Measurements from ENCODE around the gene ATP6V0E2.

ATP6V0E2 gene

DNA sequence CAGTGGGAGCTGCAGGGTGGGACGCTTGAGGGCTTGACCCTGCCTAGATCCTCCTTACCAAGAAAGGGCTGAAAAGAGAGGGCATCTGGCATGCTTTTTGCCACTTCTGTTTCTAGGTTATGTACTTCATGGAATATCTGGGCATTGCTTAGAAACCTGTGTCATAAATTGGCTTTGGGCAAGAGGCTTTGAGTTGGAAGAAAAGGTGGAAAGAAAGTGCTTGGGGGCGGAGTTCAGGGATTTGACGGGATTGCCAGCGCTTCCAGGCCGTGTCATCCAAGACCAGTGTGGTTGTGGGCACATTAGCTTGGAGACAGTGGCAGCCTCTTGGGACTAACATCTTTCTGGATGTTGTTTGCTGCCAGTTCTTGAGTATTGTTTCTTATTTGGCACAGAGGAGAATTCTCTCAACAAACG lies 34.8 kb upstream of the ATP6V0E2 start:
- no peak for DNase-seq (ENCODE audit: low read depth, low spot score)

DNA sequence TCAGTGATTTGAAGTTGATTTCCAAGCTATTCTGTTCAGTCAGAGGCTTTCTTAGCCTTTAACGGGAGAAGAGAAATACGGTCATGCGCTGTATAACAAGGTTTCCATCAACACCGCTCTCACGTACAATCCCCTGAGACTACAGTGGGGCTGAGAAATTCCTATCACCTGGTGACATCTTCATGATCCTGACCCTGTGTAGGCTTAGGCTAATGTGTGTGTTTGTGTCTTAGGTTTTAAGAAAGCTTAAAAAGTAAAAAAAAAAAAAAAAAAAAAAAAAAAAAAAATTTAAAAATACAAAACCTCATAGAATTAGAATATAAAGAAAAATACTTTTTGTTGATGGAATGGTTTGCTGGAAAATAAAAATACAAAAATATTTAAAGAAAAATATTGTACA lies 33.8 kb upstream of the ATP6V0E2 start:
- no peak for DNase-seq (ENCODE audit: low read depth, low spot score)

DNA sequence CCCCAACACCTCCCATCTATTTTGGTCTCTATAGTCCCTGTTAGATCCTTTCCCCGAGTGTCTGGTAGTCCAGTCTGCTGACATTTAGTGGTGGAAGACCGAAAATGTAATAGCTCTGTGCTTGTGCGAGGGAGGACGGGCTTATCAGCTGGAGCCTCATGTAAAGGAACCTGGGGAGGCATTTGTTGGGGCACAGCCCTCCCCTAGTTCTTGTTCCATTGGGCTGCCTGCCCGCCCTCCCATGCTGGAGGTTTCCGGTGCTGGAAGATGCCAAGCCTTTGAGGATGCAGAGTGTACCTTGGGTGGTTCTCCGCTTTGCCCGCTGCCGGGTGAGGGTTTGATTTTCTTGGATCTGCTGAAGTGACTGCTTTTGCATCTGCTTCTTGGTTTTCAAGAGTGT lies 30.2 kb upstream of the ATP6V0E2 start:
- DNase-seq (ENCODE audit: low read depth, low spot score) = no peak

DNA sequence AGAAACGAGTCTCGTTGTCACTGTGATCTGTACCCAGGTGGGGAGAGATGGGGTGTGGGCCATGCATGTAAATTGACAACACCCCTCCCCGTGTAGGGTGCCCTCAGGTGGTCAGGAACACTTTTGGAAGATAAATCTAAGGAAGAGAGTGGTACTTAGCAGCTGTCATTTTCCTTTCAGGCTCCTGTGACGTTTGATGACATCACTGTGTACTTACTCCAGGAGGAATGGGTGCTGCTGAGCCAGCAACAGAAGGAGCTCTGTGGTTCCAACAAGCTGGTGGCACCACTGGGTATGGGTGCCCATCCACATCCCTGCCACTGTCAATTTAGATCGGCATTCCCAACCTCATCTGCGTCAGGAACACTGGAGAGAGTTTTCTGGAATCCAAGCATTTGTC lies 29.3 kb upstream of the ATP6V0E2 start:
- no peak for DNase-seq (ENCODE audit: low read depth, low spot score)

DNA sequence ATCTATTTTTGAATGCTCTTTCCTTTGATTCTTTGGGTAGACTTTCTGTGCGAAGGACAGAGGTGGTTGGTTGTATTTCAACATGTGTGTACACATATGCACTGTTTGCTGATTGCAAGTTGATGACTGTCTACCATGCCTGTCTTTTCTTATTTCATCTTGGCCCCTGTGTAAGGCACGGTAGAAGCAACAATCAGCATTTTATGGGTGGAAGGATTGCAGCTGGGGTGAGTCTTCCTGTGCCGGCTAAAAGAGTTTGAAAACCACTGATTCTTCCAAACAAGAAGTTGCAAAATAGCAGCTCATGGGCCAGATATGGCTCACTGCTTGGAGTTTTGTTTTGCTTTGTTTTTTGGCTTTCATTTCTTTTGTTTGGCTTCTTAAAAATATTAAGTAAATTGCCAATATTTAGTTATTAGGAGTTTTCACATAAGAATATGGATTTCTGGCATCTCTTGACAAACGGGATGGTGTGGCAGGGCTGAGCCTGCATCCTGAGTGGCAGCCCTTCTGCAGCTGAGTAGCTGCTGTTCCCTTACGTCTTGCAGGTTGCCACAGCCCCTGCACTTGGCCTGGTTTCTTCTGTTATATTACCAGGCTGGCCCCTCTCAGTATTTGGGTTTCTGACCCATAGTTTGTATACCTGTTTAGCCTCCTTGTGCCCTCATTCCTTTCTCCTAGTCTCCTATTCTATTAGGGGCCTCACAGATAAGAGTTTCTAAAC lies 28.4 kb upstream of the ATP6V0E2 start:
- no peak for DNase-seq (ENCODE audit: low read depth, low spot score)

DNA sequence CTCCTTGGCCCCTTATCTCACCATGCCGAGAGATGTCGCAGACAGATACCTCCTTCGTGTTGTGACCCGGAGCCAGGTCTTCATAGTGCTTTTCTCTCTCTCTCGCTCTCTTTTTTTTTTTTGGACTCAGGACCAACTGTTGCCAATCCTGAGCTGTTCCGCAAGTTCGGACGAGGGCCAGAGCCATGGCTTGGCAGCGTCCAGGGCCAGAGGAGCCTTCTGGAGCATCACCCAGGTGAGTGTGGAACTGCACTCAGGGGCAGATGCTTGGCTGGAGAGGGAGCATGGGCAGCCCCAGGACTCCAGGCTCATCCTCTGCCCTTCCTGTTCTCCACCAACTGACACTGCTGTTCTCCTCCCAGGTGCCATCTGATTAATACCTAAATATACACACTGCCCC lies 27.7 kb upstream of the ATP6V0E2 start:
- no peak for DNase-seq (ENCODE audit: low read depth, low spot score)

DNA sequence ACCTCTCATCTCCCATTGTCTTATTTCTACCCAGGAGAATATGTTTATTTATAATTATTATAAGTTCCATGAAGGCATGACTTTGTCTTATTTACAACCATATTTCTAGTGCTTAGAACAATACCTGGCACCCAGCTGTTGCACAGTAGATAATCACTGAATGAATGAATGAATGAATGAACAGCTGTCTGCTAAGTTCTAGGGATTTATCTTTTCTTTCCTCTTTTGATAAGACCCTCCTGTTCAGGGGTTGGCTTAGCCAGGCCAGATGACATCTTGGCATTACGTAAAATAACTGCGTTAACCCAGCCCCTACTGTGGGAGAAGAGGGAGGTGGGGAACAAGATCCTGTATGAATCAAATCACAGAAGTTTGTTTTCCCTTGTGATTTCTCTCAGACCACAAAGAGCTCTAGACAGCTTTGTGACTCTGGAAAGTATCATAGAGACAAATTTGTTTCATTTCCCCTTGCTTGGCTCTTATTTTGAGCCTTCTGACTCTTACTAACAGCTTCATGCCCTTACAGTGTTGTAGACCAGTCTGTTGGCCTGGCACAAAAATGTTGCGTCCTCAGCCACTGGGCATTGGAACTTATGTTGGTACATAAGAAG lies 27.2 kb upstream of the ATP6V0E2 start:
- no peak for DNase-seq (ENCODE audit: low read depth, low spot score)

DNA sequence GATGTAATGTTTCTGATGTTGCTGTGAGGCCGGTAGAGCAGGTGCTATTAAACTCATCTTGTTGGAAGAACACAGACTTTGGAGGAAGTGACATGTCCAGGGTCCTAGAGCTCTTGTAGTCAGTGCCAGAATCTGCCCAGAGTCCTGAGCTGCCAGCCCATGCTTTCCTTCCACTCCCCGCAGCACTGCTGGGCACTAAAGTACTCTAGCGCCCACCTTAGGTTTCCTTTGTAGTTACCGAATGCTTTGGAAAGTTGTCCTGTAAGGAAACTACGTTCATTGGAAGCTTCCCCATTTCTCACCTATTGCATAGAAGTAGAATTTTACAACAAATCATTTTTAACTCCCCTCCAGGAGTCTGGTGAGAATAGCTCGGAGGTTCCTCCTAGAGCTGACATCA lies 24.6 kb upstream of the ATP6V0E2 start:
- no peak for DNase-seq (ENCODE audit: low read depth, low spot score)

DNA sequence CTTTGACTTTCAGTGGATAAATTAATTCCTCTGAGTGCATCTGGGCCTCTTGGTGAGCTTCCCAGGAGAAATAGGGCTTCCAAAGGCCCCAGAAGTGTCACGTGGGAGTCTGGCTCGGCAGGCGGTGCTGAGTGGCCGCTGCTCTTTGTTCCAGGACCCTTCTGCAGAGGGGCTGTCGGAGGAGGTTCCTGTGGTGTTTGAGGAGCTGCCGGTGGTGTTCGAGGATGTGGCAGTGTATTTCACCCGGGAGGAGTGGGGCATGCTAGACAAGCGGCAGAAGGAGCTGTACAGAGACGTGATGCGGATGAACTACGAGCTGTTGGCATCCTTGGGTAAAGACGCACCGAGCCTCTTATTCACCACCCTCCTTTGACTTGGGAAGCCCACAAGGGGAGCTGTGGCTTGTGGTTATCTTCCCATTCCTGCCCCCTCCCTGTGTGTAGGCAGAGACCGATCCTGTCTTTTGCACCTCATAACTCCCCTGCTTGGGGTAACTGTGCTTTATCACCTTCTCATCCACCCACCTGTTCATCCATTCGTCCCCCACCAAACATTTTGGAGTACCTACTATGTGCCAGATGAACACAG lies 23.7 kb upstream of the ATP6V0E2 start:
- DNase-seq (ENCODE audit: low read depth, low spot score) = no peak

DNA sequence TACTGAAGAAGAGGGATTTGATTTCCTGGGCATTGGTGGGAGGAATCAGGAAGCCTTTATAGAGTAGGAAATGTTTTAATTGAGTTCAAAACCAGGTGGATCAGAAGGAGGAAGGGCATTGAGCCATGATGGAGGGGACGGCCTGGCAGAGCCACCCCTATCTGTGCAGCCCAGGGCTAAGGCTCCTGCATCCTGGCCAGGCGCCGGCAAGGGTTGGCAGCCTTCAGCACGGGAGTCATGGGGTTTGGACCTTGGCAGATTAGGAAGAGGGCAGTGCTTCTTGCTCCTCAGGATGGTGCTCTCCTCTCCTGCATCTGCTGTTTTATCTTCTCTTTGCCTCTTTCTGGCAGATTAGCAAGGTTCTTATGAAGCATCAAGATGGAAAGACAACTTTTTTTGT lies 23.1 kb upstream of the ATP6V0E2 start:
- no peak for DNase-seq (ENCODE audit: low read depth, low spot score)

DNA sequence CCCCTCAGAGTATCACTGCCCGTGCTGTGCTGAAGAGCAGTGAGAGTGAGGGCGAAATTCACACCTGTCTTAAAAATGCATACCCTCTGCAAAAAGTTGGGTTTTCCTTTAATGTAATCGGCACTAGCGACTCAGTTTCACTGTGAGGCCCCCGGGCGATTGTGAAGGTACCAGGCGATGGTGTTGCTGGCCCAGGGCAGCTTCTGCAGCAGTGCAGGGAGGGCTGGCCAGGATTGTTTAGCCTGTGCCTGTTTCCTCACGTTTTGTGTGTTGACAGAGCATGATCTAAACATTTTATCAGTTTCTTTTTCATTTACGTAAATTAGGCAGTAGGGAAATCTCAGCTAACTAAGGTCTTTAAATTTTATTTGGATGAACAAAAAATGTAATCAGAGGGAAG lies 22.3 kb upstream of the ATP6V0E2 start:
- no peak for DNase-seq (ENCODE audit: low read depth, low spot score)

DNA sequence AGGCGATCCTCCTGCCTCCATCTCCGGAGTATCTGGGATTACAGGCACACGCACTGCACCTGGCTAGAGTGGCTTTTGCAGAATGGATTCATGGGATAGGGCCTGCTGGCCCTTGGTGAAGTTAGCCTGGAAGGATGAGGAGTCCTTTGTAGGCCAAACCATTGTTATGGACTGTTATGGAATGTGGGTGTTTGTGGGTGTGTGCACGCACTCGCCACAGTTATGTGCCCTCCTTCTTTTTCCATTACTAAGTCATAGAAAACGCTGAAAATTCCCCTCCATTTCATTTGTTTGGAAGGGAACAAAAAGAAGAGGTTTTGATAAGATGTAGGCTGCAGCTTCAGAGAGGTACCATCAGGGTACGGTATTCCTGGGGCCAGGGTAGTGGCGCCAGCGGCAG lies 20.6 kb upstream of the ATP6V0E2 start:
- DNase-seq (ENCODE audit: low read depth, low spot score) = no peak

DNA sequence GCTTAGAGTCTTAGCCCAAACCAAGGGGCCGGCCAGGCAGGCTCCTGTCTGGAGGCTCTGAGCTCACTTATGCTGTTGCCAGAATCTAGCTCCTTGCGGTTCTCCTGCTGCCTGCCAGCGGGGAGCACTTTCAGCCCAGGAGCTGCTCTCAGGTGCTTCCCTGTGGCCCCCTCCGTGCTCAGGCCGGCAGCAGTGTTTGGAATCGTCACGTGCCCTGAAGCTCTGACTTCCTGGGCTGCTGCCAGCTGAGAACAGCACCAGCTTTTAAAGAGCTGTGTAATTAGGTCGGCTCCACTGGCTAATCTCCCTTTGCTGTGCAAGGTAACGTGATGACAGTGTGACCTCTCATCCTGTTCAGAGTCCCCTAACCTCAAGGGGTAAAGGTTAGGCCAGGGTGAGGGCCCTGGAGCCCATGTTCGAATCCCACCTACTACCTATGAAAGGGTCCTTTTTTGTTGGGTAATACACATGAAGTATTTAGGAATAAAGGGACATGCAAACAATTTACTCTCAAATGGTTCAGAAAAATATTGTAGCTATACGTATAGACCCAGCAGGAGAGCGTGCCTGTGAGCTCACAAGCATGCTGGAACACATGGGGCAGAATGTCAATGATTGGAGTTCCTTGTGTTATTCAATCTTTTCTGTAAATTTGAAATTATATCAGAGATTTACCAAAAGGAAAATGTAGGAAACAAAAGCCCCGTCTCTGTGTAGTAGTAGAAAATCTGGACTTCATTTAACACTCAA lies 19.0 kb upstream of the ATP6V0E2 start:
- DNase-seq (ENCODE audit: low read depth, low spot score) = no peak

DNA sequence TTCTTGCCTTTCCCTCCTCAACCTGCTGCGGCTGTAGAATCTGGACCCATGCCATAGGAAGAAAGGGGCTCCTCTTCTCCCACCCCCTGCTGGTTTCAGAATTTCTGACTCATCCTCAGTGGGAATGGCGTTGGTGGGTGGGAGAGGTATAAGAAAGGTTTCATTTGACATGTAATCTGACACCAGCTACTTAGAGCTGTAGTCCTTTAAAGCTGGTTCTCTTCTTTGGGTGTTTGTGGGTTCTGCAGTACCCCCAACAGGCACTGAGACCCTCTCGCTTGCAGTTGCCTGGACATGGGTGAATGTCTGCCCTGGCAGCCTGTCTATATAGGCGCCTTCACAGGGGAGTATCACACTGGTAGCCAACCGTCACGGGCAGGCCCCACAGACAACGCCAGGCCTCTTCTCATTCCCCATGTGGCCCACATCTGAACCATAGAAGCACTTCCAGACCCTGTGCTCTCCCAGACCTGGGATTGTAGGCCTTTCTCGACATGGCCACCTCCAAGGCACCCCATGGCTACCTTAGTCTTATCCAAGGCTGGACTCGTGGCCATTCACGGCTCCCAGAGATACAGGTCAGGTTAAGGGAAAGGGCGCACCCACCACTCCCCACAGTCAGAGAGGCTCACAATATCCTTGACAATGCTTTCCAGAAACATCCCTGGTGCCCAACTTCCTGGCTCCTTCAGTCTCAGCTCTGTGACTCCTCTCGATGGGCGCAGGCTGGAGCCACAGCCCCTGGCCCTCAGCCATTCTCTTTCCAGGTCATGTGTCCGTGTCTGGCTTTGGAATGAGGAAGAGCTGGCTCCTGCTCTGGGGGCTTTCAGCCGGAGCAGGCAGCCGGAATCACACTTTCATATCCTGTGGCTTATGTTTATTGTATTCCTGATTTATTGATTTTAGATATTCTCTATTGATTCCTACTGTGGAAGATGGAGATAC lies 18.1 kb upstream of the ATP6V0E2 start:
- DNase-seq (ENCODE audit: low read depth, low spot score) = no peak

DNA sequence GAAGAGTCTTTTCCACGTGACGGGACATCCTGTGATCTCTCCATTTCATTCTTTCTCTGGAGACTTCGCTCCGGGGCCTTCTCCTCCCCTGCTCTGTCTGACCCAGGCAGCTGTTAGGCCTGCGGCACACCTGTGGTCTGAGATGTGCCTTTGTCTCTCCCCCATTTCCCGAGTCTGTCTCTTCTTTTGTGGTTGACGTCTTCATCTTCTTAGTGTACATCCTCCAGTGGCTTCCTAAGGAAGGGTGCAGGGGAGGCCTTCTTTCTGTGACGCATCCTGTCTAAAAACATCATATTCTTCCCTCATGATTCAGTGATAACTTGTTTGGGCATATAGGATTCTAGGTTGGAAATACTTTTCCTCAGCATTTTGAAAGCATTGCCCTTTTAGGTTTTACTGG lies 17.2 kb upstream of the ATP6V0E2 start:
- DNase-seq (ENCODE audit: low read depth, low spot score) = no peak

DNA sequence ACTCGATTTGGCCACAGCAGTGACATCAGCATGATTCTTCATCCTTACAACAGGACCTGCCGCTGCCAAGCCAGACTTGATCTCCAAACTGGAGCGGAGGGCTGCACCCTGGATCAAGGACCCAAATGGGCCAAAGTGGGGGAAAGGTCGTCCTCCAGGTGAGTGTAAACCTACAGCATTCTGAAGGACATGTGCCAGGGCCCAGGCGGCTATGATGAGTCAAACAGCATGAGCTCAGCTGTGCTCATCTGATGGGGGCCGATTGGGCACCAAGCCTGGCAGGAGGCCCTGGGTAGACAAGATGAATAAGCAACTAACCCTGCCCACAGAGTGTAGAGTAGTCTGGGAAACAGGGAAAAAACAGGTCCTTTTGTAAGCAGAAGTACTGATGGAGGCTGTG lies 14.4 kb upstream of the ATP6V0E2 start:
- DNase-seq (ENCODE audit: low read depth, low spot score) = no peak

DNA sequence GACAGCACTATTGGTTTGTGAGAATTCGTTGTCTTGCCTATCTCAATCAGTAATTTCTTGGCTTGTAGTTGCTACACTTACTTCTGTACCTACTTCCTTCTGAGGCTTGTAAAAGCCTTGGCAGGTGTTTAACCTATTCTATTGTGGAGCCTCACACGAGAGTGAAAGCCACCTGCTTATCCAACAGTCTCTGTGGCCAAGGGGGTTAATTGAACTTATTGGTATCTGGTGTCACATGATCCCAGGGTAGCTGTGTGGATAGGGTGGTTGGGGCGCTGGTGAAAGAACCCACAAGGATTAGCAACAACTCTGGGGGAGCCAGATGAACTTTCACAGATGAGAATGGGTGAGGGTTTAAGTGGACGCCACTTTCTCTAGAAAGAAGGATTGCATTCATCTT lies 13.9 kb upstream of the ATP6V0E2 start:
- DNase-seq (ENCODE audit: low read depth, low spot score) = no peak

DNA sequence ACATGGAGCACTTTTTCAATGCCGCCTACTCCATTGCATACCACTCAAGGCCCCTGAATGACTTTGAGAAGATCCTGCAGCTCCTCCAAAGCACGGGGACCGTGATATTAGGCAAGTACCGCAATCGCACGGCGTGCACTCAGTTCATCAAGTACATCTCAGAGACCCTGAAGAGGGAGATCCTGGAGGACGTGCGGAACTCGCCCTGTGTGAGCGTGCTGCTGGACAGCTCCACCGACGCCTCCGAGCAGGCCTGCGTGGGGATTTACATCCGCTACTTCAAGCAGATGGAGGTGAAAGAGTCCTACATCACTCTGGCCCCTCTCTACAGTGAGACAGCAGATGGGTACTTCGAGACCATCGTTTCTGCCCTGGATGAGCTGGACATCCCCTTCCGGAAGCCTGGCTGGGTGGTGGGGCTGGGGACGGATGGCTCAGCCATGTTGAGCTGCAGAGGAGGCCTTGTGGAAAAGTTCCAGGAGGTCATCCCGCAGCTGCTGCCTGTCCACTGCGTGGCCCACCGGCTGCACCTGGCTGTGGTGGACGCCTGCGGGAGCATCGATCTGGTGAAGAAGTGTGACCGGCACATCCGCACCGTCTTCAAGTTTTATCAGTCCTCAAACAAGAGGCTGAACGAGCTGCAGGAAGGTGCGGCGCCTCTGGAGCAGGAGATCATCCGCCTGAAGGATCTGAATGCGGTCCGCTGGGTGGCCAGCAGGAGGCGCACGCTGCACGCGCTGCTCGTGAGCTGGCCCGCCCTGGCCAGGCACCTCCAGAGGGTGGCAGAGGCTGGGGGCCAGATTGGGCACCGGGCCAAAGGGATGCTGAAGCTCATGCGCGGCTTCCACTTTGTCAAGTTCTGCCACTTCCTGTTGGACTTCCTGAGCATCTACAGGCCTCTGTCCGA lies 12.7 kb upstream of the ATP6V0E2 start:
- DNase-seq (ENCODE audit: low read depth, low spot score) = no peak

DNA sequence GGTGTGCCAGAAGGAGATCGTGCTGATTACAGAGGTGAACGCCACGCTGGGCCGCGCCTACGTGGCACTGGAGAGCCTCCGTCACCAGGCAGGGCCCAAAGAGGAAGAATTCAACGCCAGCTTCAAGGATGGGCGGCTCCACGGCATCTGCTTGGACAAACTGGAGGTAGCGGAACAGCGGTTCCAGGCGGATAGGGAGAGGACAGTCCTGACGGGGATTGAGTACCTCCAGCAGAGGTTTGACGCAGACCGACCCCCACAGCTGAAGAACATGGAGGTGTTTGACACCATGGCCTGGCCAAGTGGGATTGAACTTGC lies 12.1 kb upstream of the ATP6V0E2 start:
- no peak for DNase-seq (ENCODE audit: low read depth, low spot score)

DNA sequence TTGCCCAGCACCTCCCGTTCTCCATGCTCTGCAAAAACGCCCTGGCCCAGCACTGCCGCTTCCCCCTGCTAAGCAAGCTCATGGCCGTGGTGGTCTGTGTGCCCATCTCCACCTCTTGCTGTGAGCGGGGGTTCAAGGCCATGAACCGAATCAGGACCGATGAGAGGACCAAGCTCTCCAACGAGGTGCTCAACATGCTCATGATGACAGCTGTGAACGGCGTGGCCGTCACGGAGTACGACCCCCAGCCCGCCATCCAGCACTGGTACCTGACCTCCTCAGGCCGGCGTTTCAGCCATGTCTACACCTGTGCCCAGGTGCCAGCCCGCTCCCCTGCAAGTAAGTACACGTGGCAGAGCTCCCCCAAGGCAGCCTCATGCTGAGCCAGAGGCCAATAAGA lies 11.6 kb upstream of the ATP6V0E2 start:
- DNase-seq (ENCODE audit: low read depth, low spot score) = no peak

DNA sequence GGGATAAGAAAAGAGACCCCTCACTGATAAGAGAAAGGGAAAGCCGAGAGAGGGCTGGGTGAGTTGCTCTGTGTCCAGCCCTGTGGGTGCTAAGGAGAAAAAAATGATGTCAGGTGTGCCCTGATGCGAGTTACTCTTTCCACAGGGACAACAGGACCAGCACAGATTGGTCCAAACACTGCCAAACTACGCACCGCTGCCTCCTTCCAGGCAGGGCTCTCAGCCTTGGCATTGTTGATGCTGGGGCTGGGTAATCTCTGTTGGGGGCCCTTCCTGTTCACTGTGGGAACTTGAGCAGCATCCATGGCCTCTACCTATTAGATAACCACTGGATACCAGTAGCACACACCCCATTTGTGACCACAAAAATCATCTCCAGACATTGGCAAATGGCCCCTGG lies 10.3 kb upstream of the ATP6V0E2 start:
- DNase-seq (ENCODE audit: low read depth, low spot score) = no peak
